HG03558 (cell line): Measurements from ENCODE around the gene MAPK8IP3.

Experiments used
- ATAC-seq: cut with Tn5 transposase; IDR thresholded peaks from one replicate; pipeline ENCODE4 v1.9.1; 2021; ENCODE audit warnings: moderate number of reproducible peaks; ENCODE audit not compliant: unreplicated experiment; ENCODE audit errors: extremely low read depth

The MAPK8IP3 gene

GRCh38 chr16:1757714-1758461 lies 51.9 kb downstream of the MAPK8IP3 start:
- ATAC-seq = no peak

GRCh38 chr16:1758923-1759322 lies 52.9 kb downstream of the MAPK8IP3 start:
- no peak for ATAC-seq

- ATAC-seq = no peak
Measured at GRCh38 chr16:1759511-1759910, 53.5 kb downstream of the MAPK8IP3 start.

- ATAC-seq = no peak
Measured at GRCh38 chr16:1760911-1761310, 54.9 kb downstream of the MAPK8IP3 start.

- ATAC-seq = no peak
Measured at GRCh38 chr16:1761751-1762150, 55.8 kb downstream of the MAPK8IP3 start.

- ATAC-seq = no peak
Measured at GRCh38 chr16:1762196-1762878, 56.3 kb downstream of the MAPK8IP3 start.

GRCh38 chr16:1762879-1763520 lies 57.0 kb downstream of the MAPK8IP3 start:
- no peak for ATAC-seq

- ATAC-seq = no peak
Measured at GRCh38 chr16:1763521-1764511, 57.8 kb downstream of the MAPK8IP3 start.

- ATAC-seq = no peak
Measured at GRCh38 chr16:1764971-1765370, 59.0 kb downstream of the MAPK8IP3 start.

- no peak for ATAC-seq
Measured at GRCh38 chr16:1765826-1766225, 59.8 kb downstream of the MAPK8IP3 start.

- no peak for ATAC-seq
Measured at GRCh38 chr16:1766231-1766630, 60.2 kb downstream of the MAPK8IP3 start.

- no peak for ATAC-seq
Measured at GRCh38 chr16:1766701-1767100, 60.7 kb downstream of the MAPK8IP3 start.

GRCh38 chr16:1767116-1767994 lies 61.4 kb downstream of the MAPK8IP3 start:
- no peak for ATAC-seq

GRCh38 chr16:1768061-1768766 lies 62.2 kb downstream of the MAPK8IP3 start:
- ATAC-seq = no peak

GRCh38 chr16:1768767-1769401 lies 62.9 kb downstream of the MAPK8IP3 start:
- ATAC-seq = no peak

GRCh38 chr16:1769402-1770300 lies 63.7 kb downstream of the MAPK8IP3 start:
- ATAC-seq = no peak
